HCT116 (cell line): ENCODE measurements around the gene IER3. TPM values are rescaled to one million over a fixed set of nuclear protein-coding genes. Genes with fewer than 3 reads are reported as not detected.

Source experiments
- ATAC-seq: fragments of 200-7000 bp; cut with Tn5 transposase; 2 replicates; pipeline ENCODE4 v1.9.1; 2020; ENCODE audit warnings: mild to moderate bottlenecking, moderate library complexity
- BruUV-seq: library from RNA; stranded (reverse); fragments of 400-500 nt; replicated peaks from 2 replicates; lab custom pipeline; 2021; lab: Mats Ljungman, UMichigan
- CTCF ChIA-PET: fragments of 300-600 bp; sonication (Branson Sonifier 250); formaldehyde crosslinking; loops from one replicate; lab custom pipeline; 2021; ENCODE audit warnings: antibody characterized with exemption; lab: Charles Lee
- POLR2A ChIA-PET: fragments of 300-600, 350-600 bp; sonication (Branson Sonifier 250); formaldehyde crosslinking; loops from one replicate; lab custom pipeline; 2021; ENCODE audit warnings: antibody characterized with exemption; lab: Charles Lee
- RAD21 ChIA-PET, 2 experiments: fragments of 300-600 bp; sonication (Branson Sonifier 250); formaldehyde crosslinking; loops; one replicate each; lab custom pipeline; 2023; ENCODE audit warnings: low total read pairs in 2 of 2; ENCODE audit not compliant: uncharacterized antibody in 2 of 2, unreplicated experiment in 2 of 2, low non-redundant PET in 1 of 2; lab: Charles Lee
- DNase-seq: peaks from one replicate; pipeline ENCODE4 v3.0.0-alpha.2; 2010; ENCODE audit warnings: low read depth, low spot score
- H2AFZ ChIP-seq: fragments of 200-600 bp; shearing (Covaris generic), sonication (generic); 2 replicates; pipeline ENCODE4 v1.6.1; 2017; ENCODE audit warnings: low read depth, mixed run types, mixed read lengths, antibody characterized with exemption, low read length; ENCODE audit not compliant: poor library complexity, severe bottlenecking
- H3K27ac ChIP-seq: 2 replicates; pipeline ENCODE4 v1.5.1; 2012; ENCODE audit warnings: low read depth, low read length
- H3K27me3 ChIP-seq: fragments of 200-600 bp; sonication (generic); 2 replicates; pipeline ENCODE4 v1.6.1; 2016; ENCODE audit warnings: mixed run types, low read length, mixed read lengths; ENCODE audit not compliant: insufficient read depth
- H3K36me3 ChIP-seq, 2 experiments: fragments of 200-500 bp in 1 of 2; fragments of 200-600 bp in 1 of 2; sonication (Bioruptor generic) in 1 of 2; sonication (generic) in 1 of 2; 2 replicates each; pipeline versions ENCODE4 v1.5.1 to v1.6.1; 2014 to 2016; ENCODE audit warnings: low read length in 2 of 2, inconsistent platforms in 1 of 2, mixed read lengths in 1 of 2, mixed run types in 1 of 2; ENCODE audit not compliant: insufficient read depth in 2 of 2, control insufficient read depth in 1 of 2
- H3K4me1 ChIP-seq, 2 experiments: fragments of 200-600 bp in 1 of 2; sonication (generic) in 1 of 2; 2 replicates each; pipeline versions ENCODE4 v1.5.1 to v1.6.1; 2012 to 2017; ENCODE audit warnings: low read length in 2 of 2, inconsistent platforms in 1 of 2, mild to moderate bottlenecking in 1 of 2, mixed read lengths in 1 of 2, mixed run types in 1 of 2, moderate library complexity in 1 of 2; ENCODE audit not compliant: insufficient read depth in 2 of 2, control insufficient read depth in 1 of 2
- H3K4me2 ChIP-seq: fragments of 200-600 bp; sonication (generic); 2 replicates; pipeline ENCODE4 v1.6.1; 2017; ENCODE audit warnings: mixed run types, low read length, mixed read lengths
- H3K4me3 ChIP-seq, 2 experiments: fragments of 200-600 bp in 1 of 2; sonication (generic) in 1 of 2; replicated peaks in 1 of 2; 2 replicates each; pipeline ENCODE4 v1.5.1; 2011 to 2016; ENCODE audit warnings: low read length in 2 of 2, control low read depth in 1 of 2, low read depth in 1 of 2, mild to moderate bottlenecking in 1 of 2, mixed read lengths in 1 of 2, mixed run types in 1 of 2
- H3K79me2 ChIP-seq: fragments of 200-600 bp; sonication (generic); 2 replicates; pipeline ENCODE4 v1.6.1; 2017; ENCODE audit warnings: mild to moderate bottlenecking, mixed run types, low read length, moderate library complexity, mixed read lengths; ENCODE audit not compliant: insufficient read depth
- H3K9ac ChIP-seq: fragments of 200-600 bp; sonication (generic); 2 replicates; pipeline ENCODE4 v1.6.1; 2016; ENCODE audit warnings: low read length, mixed read lengths
- H3K9me2 ChIP-seq: fragments of 200-600 bp; sonication (generic), shearing (Covaris generic); 2 replicates; pipeline ENCODE4 v1.6.1; 2017; ENCODE audit warnings: mixed run types, mild to moderate bottlenecking, moderate library complexity; ENCODE audit not compliant: insufficient read depth
- H3K9me3 ChIP-seq, 2 experiments: fragments of 200-500 bp in 1 of 2; fragments of 200-600 bp in 1 of 2; sonication (Bioruptor generic) in 1 of 2; sonication (generic) in 1 of 2; 2 replicates each; pipeline ENCODE4 v1.6.1; 2014 to 2017; ENCODE audit warnings: low read length in 2 of 2, mixed read lengths in 2 of 2, inconsistent platforms in 1 of 2, low read depth in 1 of 2, mild to moderate bottlenecking in 1 of 2, mixed run types in 1 of 2, moderate library complexity in 1 of 2; ENCODE audit not compliant: control insufficient read depth in 1 of 2, insufficient read depth in 1 of 2
- H4K20me1 ChIP-seq: fragments of 200-600 bp; sonication (generic), shearing (Covaris generic); 2 replicates; pipeline ENCODE4 v1.6.1; 2017; ENCODE audit warnings: mixed run types, mild to moderate bottlenecking, moderate library complexity; ENCODE audit not compliant: insufficient read depth
- POLR2AphosphoS5 ChIP-seq: IDR thresholded peaks from 2 replicates; pipeline ENCODE4 v1.6.1; 2011; ENCODE audit warnings: mild to moderate bottlenecking, low read depth, low read length, moderate library complexity
- TCF7L2 ChIP-seq: IDR thresholded peaks from 2 replicates; pipeline ENCODE4 v1.7.0; 2011; ENCODE audit warnings: borderline replicate concordance, inconsistent platforms; ENCODE audit not compliant: insufficient read depth, insufficient read length; ENCODE audit errors: extremely low read depth
- YY1 ChIP-seq: IDR thresholded peaks from 2 replicates; pipeline ENCODE4 v1.6.1; 2011; ENCODE audit warnings: low read length, low read depth, moderate library complexity, mild to moderate bottlenecking; ENCODE audit not compliant: insufficient replicate concordance; ENCODE audit errors: extremely low read depth
- intact Hi-C: fragments of 100-400 bp; cut with micrococcal nuclease; formaldehyde crosslinking; loops from 2 replicates; pipeline ENCODE4 v1.10.0; 2022
- total RNA-seq: library from RNA; stranded (reverse); gene quantifications from one replicate; pipeline ENCODE4 v1.2.1, GENCODE V29; 2021; ENCODE audit not compliant: unreplicated experiment
- TF ChIP-seq, protein P1 (sequence below), 3 experiments: fragments of 200-600 bp in 1 of 3; sonication (generic) in 1 of 3; IDR thresholded peaks in 2 of 3; conservative IDR thresholded peaks in 1 of 3; 2 replicates each; pipeline ENCODE4 v1.5.1; 2012 to 2017; ENCODE audit warnings: low read depth in 2 of 3, low read length in 2 of 3, antibody characterized with exemption in 1 of 3, borderline replicate concordance in 1 of 3, control low read depth in 1 of 3, mild to moderate bottlenecking in 1 of 3, mixed read lengths in 1 of 3, mixed run types in 1 of 3, moderate library complexity in 1 of 3; ENCODE audit not compliant: insufficient read depth in 1 of 3

The IER3 gene
- total RNA-seq, 1 experiment from 2014 or later, result 952 TPM

- ChIA-PET RAD21 (no interaction called here), CTCF (interaction anchor here (2.7 to 5.7 kb wide), 2 partner anchors 11 to 40 kb away, joined by 17 to 45 read pairs; no protein-coding TSS in a partner anchor), POLR2A (interaction anchor here (0.5 to 3.7 kb wide), 10 partner anchors 9 to 107 kb away, joined by 3 to 25 read pairs (median 4); partner anchors contain the start of gene NRM)
- TF ChIP-seq YY1 (peak; percentile 5), TCF7L2 (peak; percentile 32), POLR2AphosphoS5 (peak; percentile 94)
- TF ChIP-seq, protein P1, sequence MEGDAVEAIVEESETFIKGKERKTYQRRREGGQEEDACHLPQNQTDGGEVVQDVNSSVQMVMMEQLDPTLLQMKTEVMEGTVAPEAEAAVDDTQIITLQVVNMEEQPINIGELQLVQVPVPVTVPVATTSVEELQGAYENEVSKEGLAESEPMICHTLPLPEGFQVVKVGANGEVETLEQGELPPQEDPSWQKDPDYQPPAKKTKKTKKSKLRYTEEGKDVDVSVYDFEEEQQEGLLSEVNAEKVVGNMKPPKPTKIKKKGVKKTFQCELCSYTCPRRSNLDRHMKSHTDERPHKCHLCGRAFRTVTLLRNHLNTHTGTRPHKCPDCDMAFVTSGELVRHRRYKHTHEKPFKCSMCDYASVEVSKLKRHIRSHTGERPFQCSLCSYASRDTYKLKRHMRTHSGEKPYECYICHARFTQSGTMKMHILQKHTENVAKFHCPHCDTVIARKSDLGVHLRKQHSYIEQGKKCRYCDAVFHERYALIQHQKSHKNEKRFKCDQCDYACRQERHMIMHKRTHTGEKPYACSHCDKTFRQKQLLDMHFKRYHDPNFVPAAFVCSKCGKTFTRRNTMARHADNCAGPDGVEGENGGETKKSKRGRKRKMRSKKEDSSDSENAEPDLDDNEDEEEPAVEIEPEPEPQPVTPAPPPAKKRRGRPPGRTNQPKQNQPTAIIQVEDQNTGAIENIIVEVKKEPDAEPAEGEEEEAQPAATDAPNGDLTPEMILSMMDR (IDR thresholded peaks at IDR 0.05 in 2 of 3, conservative IDR thresholded peaks at IDR 0.05 in 1 of 3; ENCODE audit: borderline replicate concordance in 1 of 3, insufficient read depth in 1 of 3, low read depth in 2 of 3, low read length in 2 of 3), result no peak
- BruUV-seq, result TSS peak; percentile 68
- H3K36me3 ChIP-seq, result peaks cover 22 to 36% of the 10 kb centered on the region in 2 experiments
- DNase-seq, result peak; percentile 96
- H3K4me3 ChIP-seq, result peak within 1 kb of the TSS; percentile 95
- H3K27me3 ChIP-seq, result no peaks in the 10 kb centered on the region
- ATAC-seq, result peak; percentile 71
- peak within 1 kb of the TSS; percentile 96 for H3K4me2 ChIP-seq
- peaks cover 18% of the 10 kb centered on the region; the same call in 1 of the 2 replicates for H4K20me1 ChIP-seq
- no peaks in the 10 kb centered on the region for H3K9me3 ChIP-seq
- peak within 1 kb of the TSS; percentile 89 for H3K27ac ChIP-seq
- H3K4me1 ChIP-seq, result peaks cover 9 to 64% of the 10 kb centered on the region in 2 experiments
- H2AFZ ChIP-seq, result no peak within 1 kb of the TSS
- H3K9me2 ChIP-seq, result no peaks in the 10 kb centered on the region
- H3K9ac ChIP-seq, result peak within 1 kb of the TSS; percentile 100
- H3K79me2 ChIP-seq, result peaks cover 72% of the 10 kb centered on the region
- intact Hi-C loops, result loop anchor here (2.0 to 5.0 kb wide), 2 partner anchors 33 to 163 kb away; partner anchors contain the start of genes GNL1, PPP1R18 and PRR3
Observed at GRCh38 chr6:30719791-30720737, 24.3 kb downstream of the IER3 start, which contains the start of gene TUBB. Gene TUBB (plus strand): TSS chr6:30720352. CDS start chr6:30720507, 155 bp downstream.
